ENCODE measurements around the gene METTL16.
A peak's percentile ranks its signal among the peaks of the same experiment; 100 is the strongest.

The METTL16 gene

DNA sequence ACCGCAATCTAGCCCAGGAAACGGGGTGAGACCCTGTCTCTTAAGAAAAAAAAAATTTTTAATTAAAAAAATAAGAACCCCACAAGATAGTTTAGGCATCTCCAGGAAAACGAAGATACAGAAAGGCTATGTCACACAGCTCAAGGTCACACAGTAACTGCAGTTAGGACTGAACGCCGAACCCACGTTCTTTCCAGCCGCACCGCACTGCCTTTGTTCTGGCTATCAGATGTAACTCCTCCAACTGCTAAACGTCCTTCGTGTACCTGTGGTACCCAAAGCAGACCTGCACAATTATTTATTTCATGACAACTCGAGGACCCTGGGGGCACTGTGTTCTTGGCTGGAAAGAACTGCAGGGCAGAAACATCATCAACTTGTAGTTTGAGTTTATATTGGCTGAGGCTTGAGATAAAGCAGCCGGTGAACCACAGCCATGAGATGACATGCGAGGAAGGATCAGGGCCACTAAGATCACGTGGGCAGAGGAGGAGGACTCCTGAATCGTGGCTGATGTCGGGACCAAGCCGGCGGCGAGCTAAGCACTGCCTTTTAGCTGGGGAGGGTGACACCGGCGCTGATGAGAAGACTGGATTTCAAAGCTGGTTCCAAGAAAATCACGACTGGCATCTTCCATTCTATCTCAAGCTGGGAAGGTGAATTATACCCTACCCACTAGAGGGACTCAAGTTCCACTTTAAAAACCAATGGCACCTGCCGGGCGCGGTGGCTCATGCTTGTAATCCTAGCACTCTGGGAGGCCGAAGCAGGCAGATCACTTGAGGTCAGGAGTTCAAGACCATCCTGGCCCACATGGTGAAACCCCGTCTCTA, 90.2 kb downstream of the METTL16 start:
- TF ChIP-seq, protein P1, sequence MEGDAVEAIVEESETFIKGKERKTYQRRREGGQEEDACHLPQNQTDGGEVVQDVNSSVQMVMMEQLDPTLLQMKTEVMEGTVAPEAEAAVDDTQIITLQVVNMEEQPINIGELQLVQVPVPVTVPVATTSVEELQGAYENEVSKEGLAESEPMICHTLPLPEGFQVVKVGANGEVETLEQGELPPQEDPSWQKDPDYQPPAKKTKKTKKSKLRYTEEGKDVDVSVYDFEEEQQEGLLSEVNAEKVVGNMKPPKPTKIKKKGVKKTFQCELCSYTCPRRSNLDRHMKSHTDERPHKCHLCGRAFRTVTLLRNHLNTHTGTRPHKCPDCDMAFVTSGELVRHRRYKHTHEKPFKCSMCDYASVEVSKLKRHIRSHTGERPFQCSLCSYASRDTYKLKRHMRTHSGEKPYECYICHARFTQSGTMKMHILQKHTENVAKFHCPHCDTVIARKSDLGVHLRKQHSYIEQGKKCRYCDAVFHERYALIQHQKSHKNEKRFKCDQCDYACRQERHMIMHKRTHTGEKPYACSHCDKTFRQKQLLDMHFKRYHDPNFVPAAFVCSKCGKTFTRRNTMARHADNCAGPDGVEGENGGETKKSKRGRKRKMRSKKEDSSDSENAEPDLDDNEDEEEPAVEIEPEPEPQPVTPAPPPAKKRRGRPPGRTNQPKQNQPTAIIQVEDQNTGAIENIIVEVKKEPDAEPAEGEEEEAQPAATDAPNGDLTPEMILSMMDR (IDR thresholded peaks at IDR 0.05; ENCODE audit: low read depth, low read length): peak; percentile 7
- DNase-seq (ENCODE audit: extremely low read depth, low read depth): no peak

DNA sequence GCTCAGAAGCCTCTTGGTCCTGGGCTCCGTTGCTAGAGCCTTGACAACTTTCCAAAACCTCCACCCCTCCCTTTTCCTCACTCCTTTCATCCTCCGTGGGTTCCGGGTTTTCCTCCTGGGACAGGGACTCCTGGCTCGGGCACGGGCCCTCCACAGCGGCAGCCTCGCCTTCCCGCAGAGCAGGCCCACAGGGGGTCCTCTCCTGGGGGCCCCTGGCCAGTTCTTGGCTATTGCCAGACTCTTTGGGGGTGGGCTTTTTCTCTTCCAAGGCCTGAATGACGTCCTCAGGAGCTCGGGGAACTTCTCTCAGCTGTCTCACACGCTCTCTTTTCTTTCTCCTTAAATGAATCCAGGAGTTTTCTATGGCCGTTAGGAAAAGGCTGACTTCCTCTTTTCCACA, 91.5 kb downstream of the METTL16 start:
- DNase-seq (ENCODE audit: extremely low read depth, low read depth): no peak
- TF ChIP-seq, protein P1 (IDR thresholded peaks at IDR 0.05; ENCODE audit: low read depth, low read length): no peak

DNA sequence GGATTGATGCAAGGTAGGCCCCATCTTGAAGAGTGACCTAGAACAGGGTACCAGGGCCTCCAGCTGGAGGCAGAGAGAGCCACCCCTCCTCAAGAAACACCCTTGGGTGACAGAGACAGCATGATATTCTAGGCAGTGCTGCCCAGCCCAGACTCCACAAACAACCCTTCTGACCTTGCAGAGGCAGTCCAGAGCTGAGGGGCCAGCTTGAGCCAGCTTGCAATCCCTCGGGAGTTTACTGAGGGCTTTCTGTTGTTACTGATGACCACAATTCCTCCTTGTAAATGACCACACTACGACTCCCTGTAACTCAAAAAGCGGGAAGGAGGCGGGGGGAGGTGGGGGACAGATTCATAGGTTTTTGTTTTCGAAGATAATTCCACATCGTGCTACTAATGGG, 92.2 kb downstream of the METTL16 start:
- no peak for DNase-seq (ENCODE audit: extremely low read depth, low read depth)
- TF ChIP-seq, protein P1 (IDR thresholded peaks at IDR 0.05; ENCODE audit: low read depth, low read length): no peak

DNA sequence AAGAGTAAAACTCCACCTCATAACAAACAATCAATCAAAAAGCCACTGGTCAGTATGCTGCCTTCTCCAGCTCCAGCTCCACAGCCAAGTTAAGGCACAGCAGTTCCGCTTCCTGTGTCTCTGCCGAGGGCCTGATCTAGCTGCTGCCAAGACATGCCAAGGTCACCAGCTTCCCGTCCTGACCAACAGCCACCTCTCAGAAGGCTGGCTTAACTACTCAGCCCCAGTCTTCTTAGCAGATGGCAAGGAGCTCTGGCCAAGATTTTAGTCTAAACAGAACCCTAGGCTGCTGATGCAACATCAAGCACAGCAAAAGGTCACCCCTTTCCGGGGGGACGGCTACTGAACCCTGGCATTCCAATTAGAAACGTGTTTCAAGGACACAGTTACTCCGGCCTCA, 93.1 kb downstream of the METTL16 start:
- no peak for DNase-seq (ENCODE audit: extremely low read depth, low read depth)
- TF ChIP-seq, protein P1 (IDR thresholded peaks at IDR 0.05; ENCODE audit: low read depth, low read length): no peak

DNA sequence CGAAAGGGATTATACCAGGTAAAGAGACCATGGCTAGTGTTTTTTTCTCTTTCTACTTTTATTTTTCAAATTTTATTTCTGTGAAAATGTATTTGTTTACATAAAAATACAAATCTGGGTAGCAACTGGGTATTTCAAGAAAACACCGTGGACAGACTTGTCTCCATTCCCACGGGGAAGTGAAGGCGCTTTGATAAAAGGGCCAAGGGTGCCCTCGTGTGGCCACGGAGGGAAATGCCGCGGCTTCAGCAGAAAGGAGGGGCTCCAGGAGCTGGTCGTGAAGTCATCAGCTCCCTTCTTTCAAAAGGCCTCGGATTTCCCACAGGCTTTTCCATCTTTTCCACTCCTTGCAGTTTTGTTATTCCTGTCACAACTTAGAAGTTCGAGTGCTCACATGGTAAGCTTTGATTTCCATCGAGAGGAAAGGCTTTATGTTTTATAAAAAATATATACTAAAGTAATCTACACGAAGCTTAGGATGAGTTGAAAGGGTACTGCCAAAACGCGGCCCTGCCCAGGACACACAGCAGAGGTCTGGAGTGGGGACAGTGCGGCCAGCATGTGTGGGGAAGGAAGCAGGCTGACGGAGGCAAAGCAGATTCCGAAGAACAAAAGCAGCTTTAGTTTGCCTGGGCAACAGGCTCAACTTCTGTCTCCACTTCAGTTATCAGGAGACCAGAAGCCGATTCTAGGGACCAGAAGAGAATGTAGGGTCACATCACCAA, 95.5 kb downstream of the METTL16 start:
- TF ChIP-seq, protein P1 (IDR thresholded peaks at IDR 0.05; ENCODE audit: low read depth, low read length): peak; percentile 94
- DNase-seq (ENCODE audit: extremely low read depth, low read depth): no peak

DNA sequence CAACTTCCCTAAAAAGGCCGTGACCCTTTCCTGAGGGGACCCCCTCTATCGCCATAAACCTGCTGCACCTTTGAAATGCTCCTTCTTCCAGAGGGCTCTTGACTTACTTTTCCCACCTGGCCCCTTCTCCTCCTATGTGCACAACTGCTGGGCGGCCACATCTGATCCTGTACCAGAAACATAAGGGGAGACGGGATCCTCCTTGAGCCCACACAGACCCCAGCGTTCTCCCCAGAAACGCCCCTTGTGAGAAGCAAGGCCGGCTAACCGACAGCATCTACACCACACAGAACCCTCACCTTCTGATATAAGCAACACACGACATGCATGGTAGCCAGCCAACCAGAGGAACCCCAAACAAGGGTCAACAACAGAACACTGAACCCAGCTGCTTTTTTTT, 96.6 kb downstream of the METTL16 start:
- TF ChIP-seq, protein P1 (IDR thresholded peaks at IDR 0.05; ENCODE audit: low read depth, low read length): no peak
- DNase-seq (ENCODE audit: extremely low read depth, low read depth): no peak

DNA sequence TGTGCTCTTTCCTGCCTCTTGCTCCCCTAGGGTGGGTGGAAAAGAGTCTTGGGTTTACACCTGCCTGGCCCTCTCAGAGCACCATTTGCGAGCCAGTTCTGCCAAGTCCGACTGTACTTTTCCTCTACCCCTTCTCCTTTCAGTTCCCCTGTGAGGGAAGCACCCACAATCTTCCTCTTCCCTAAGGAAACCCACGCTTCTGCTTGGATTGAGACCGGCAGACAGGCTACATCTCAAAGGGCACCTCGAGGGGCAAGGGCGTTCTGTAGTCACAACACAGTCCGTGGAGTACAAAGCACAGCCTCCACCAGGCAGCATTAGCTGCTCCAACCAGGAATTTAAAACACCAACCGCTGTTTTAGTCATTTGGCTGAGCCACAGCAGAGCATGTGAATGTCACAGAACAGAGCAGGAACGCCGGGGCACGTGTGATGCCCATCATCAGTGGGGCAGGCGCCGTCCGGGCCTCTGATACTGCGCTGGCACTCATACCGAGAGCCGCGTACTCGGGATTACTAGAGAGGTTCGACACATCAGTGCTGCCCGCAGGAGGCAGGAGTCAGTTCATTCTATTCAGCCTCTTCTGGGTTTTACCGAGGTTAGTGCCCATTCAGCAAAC, 97.1 kb downstream of the METTL16 start:
- DNase-seq (ENCODE audit: extremely low read depth, low read depth): no peak
- TF ChIP-seq, protein P1 (IDR thresholded peaks at IDR 0.05; ENCODE audit: low read depth, low read length): no peak

All from AG09319 (cell line).